Measurements from ENCODE around the gene KCNC4. TPM values are rescaled to one million over a fixed set of nuclear protein-coding genes. Genes with fewer than 3 reads are reported as not detected.
A peak's percentile ranks its signal among the peaks of the same experiment; 100 is the strongest.

KCNC4 gene
- total RNA-seq, 5 donors from 2014 or later (not counting 1 experiment from before 2014, with no cell fraction given), result 11.0 to 19.4 (median 15.0) TPM

- no peaks in the 10 kb centered on the region for H3K36me3 Mint-ChIP-seq
- CTCF ChIA-PET, result interaction anchor here in 1 of 2 donors (1.0 kb wide), 1 partner anchor 34 kb away, joined by 3 read pairs; no protein-coding TSS in a partner anchor
- Histone ChIP-seq H3K27ac (ENCODE audit: low read length) (no peak overlapping the region), H3K4me1 (ENCODE audit: control insufficient read depth in 1 of 2, extremely low read depth in 1 of 2, insufficient read depth in 2 of 2, low read length in 2 of 2) (no peaks in the 10 kb centered on the region), H3K36me3 (ENCODE audit: control insufficient read depth in 2 of 2, extremely low read depth in 1 of 2, insufficient read depth in 1 of 2, low read length in 1 of 2) (no peaks in the 10 kb centered on the region), H3K9me3 (no peaks in the 10 kb centered on the region), H3K4me3 (ENCODE audit: control insufficient read depth in 1 of 2, extremely low read depth in 1 of 2, low read length in 1 of 2) (no peak overlapping the region), H3K27me3 (replicated peaks in 1 of 2; ENCODE audit: control insufficient read depth in 2 of 2, extremely low read depth in 1 of 2, insufficient read depth in 2 of 2, low read length in 1 of 2) (peaks cover 0 to 4% of the 10 kb centered on the region in 2 experiments)
- no peak overlapping the region for H3K27ac Mint-ChIP-seq
- ATAC-seq (replicated peaks in 1 of 4) (peak in 1 of 4 experiments; percentile 40), DNase-seq (peak in 2 of 35 experiments; percentile 6 to 8)
- no peaks in the 10 kb centered on the region for H3K9me3 Mint-ChIP-seq
- no peaks in the 10 kb centered on the region for H3K27me3 Mint-ChIP-seq
- POLR2A ChIA-PET, result no interaction called here
- 10% methylated on average over 8 of the region's 9 CpGs for WGBS (ENCODE audit: insufficient coverage)
- peaks cover 2 to 8% (median 3%) of the 10 kb centered on the region in 3 donors for H3K4me1 Mint-ChIP-seq
- H3K4me3 Mint-ChIP-seq, result no peak overlapping the region
Observed at GRCh38 chr1:110243574-110243973, 33.5 kb downstream of the KCNC4 start.

- ChIA-PET CTCF (interaction anchor here (0.5 to 0.8 kb wide), 3 partner anchors 56 to 311 kb away, joined by 3 to 4 read pairs (median 3); no protein-coding TSS in a partner anchor), POLR2A (no interaction called here)
- Histone ChIP-seq H3K27me3 (replicated peaks in 1 of 2; ENCODE audit: control insufficient read depth in 2 of 2, extremely low read depth in 1 of 2, insufficient read depth in 2 of 2, low read length in 1 of 2) (peaks cover 0 to 8% of the 10 kb centered on the region in 2 experiments), H3K36me3 (ENCODE audit: control insufficient read depth in 2 of 2, extremely low read depth in 1 of 2, insufficient read depth in 1 of 2, low read length in 1 of 2) (no peaks in the 10 kb centered on the region), H3K9me3 (no peaks in the 10 kb centered on the region), H3K27ac (ENCODE audit: low read length) (no peak overlapping the region), H3K4me1 (ENCODE audit: control insufficient read depth in 1 of 2, extremely low read depth in 1 of 2, insufficient read depth in 2 of 2, low read length in 2 of 2) (no peaks in the 10 kb centered on the region), H3K4me3 (ENCODE audit: control insufficient read depth in 1 of 2, extremely low read depth in 1 of 2, low read length in 1 of 2) (no peak overlapping the region)
- WGBS (ENCODE audit: insufficient coverage), result 89% methylated on average over 3 of the region's 9 CpGs
- Mint-ChIP-seq H3K27me3 (no peaks in the 10 kb centered on the region), H3K9me3 (no peaks in the 10 kb centered on the region), H3K36me3 (no peaks in the 10 kb centered on the region), H3K4me1 (peaks cover 2 to 8% (median 3%) of the 10 kb centered on the region in 3 donors), H3K27ac (no peak overlapping the region), H3K4me3 (no peak overlapping the region)
- DNase-seq, result no peak
- ATAC-seq (replicated peaks in 1 of 4), result no peak
Observed at GRCh38 chr1:110245876-110246620, 35.9 kb downstream of the KCNC4 start.

- H3K9me3 Mint-ChIP-seq, result no peaks in the 10 kb centered on the region
- no peaks in the 10 kb centered on the region for H3K27me3 Mint-ChIP-seq
- peaks cover under 1 to 4% (median 1%) of the 10 kb centered on the region in 3 donors for H3K4me1 Mint-ChIP-seq
- CTCF ChIA-PET, result interaction anchor here in 1 of 2 donors (1.2 kb wide), 1 partner anchor 65 kb away, joined by 3 read pairs; no protein-coding TSS in a partner anchor
- DNase-seq, result no peak
- peaks cover 2% of the 10 kb centered on the region for H3K36me3 Mint-ChIP-seq
- H3K36me3 ChIP-seq (ENCODE audit: control insufficient read depth in 2 of 2, extremely low read depth in 1 of 2, insufficient read depth in 1 of 2, low read length in 1 of 2), result no peaks in the 10 kb centered on the region
- WGBS (ENCODE audit: insufficient coverage), result 100% methylated on average over 1 of the region's 4 CpGs
- no peak overlapping the region for H3K27ac ChIP-seq (ENCODE audit: low read length)
- no peaks in the 10 kb centered on the region for H3K4me1 ChIP-seq (ENCODE audit: control insufficient read depth in 1 of 2, extremely low read depth in 1 of 2, insufficient read depth in 2 of 2, low read length in 2 of 2)
- H3K9me3 ChIP-seq, result no peaks in the 10 kb centered on the region
- no peak for ATAC-seq (replicated peaks in 1 of 4)
- peaks cover 0 to 8% of the 10 kb centered on the region in 2 experiments for H3K27me3 ChIP-seq (replicated peaks in 1 of 2; ENCODE audit: control insufficient read depth in 2 of 2, extremely low read depth in 1 of 2, insufficient read depth in 2 of 2, low read length in 1 of 2)
- no peak overlapping the region for H3K4me3 Mint-ChIP-seq
- no peak overlapping the region for H3K4me3 ChIP-seq (ENCODE audit: control insufficient read depth in 1 of 2, extremely low read depth in 1 of 2, low read length in 1 of 2)
- POLR2A ChIA-PET, result no interaction called here
- H3K27ac Mint-ChIP-seq, result no peak overlapping the region
Observed at GRCh38 chr1:110248746-110249145, 38.6 kb downstream of the KCNC4 start.

GRCh38 chr1:110249256-110249655, 39.1 kb downstream of the KCNC4 start:
- peaks cover 0 to 11% of the 10 kb centered on the region in 2 experiments for H3K27me3 ChIP-seq (replicated peaks in 1 of 2; ENCODE audit: control insufficient read depth in 2 of 2, extremely low read depth in 1 of 2, insufficient read depth in 2 of 2, low read length in 1 of 2)
- H3K27ac ChIP-seq (ENCODE audit: low read length), result no peak overlapping the region
- CTCF ChIA-PET, result interaction anchor here in 1 of 2 donors (1.2 kb wide), 1 partner anchor 64 kb away, joined by 3 read pairs; no protein-coding TSS in a partner anchor
- Mint-ChIP-seq H3K36me3 (peaks cover 2% of the 10 kb centered on the region), H3K27ac (no peak overlapping the region), H3K4me1 (peaks cover 0 to 3% (median 0%) of the 10 kb centered on the region in 3 donors), H3K9me3 (no peaks in the 10 kb centered on the region), H3K27me3 (no peaks in the 10 kb centered on the region), H3K4me3 (no peak overlapping the region)
- no peaks in the 10 kb centered on the region for H3K36me3 ChIP-seq (ENCODE audit: control insufficient read depth in 2 of 2, extremely low read depth in 1 of 2, insufficient read depth in 1 of 2, low read length in 1 of 2)
- no peaks in the 10 kb centered on the region for H3K4me1 ChIP-seq (ENCODE audit: control insufficient read depth in 1 of 2, extremely low read depth in 1 of 2, insufficient read depth in 2 of 2, low read length in 2 of 2)
- no peak for ATAC-seq (replicated peaks in 1 of 4)
- H3K4me3 ChIP-seq (ENCODE audit: control insufficient read depth in 1 of 2, extremely low read depth in 1 of 2, low read length in 1 of 2), result no peak overlapping the region
- POLR2A ChIA-PET, result interaction anchor here in 1 of 2 donors (0.6 kb wide), 1 partner anchor 1162 kb away, joined by 10 read pairs; no protein-coding TSS in a partner anchor
- no CpG with 5 or more reads among the region's 4 CpGs for WGBS (ENCODE audit: insufficient coverage)
- DNase-seq, result no peak
- H3K9me3 ChIP-seq, result no peaks in the 10 kb centered on the region

GRCh38 chr1:110250008-110250407, 39.9 kb downstream of the KCNC4 start:
- no peak for DNase-seq
- H3K4me1 Mint-ChIP-seq, result peaks cover 0 to 3% (median 1%) of the 10 kb centered on the region in 3 donors
- ChIA-PET POLR2A (interaction anchor here in 1 of 2 donors (0.6 kb wide), 1 partner anchor 1162 kb away, joined by 10 read pairs; no protein-coding TSS in a partner anchor), CTCF (interaction anchor here in 1 of 2 donors (1.2 kb wide), 1 partner anchor 63 kb away, joined by 3 read pairs; no protein-coding TSS in a partner anchor)
- Histone ChIP-seq H3K27ac (ENCODE audit: low read length) (no peak overlapping the region), H3K9me3 (no peaks in the 10 kb centered on the region), H3K36me3 (ENCODE audit: control insufficient read depth in 2 of 2, extremely low read depth in 1 of 2, insufficient read depth in 1 of 2, low read length in 1 of 2) (no peaks in the 10 kb centered on the region), H3K4me3 (ENCODE audit: control insufficient read depth in 1 of 2, extremely low read depth in 1 of 2, low read length in 1 of 2) (no peak overlapping the region), H3K27me3 (replicated peaks in 1 of 2; ENCODE audit: control insufficient read depth in 2 of 2, extremely low read depth in 1 of 2, insufficient read depth in 2 of 2, low read length in 1 of 2) (peaks cover 0 to 13% of the 10 kb centered on the region in 2 experiments), H3K4me1 (ENCODE audit: control insufficient read depth in 1 of 2, extremely low read depth in 1 of 2, insufficient read depth in 2 of 2, low read length in 2 of 2) (no peaks in the 10 kb centered on the region)
- no peak overlapping the region for H3K4me3 Mint-ChIP-seq
- no peak for ATAC-seq (replicated peaks in 1 of 4)
- no peaks in the 10 kb centered on the region for H3K9me3 Mint-ChIP-seq
- H3K27me3 Mint-ChIP-seq, result peaks cover 0 to under 1% of the 10 kb centered on the region in 2 donors
- H3K36me3 Mint-ChIP-seq, result peaks cover 2% of the 10 kb centered on the region
- WGBS (ENCODE audit: insufficient coverage), result 91% methylated on average over 4 of the region's 4 CpGs
- H3K27ac Mint-ChIP-seq, result no peak overlapping the region

GRCh38 chr1:110250749-110251148, 40.6 kb downstream of the KCNC4 start:
- H3K4me3 ChIP-seq (ENCODE audit: control insufficient read depth in 1 of 2, extremely low read depth in 1 of 2, low read length in 1 of 2), result no peak overlapping the region
- H3K9me3 ChIP-seq, result no peaks in the 10 kb centered on the region
- peaks cover 0 to 13% of the 10 kb centered on the region in 2 experiments for H3K27me3 ChIP-seq (replicated peaks in 1 of 2; ENCODE audit: control insufficient read depth in 2 of 2, extremely low read depth in 1 of 2, insufficient read depth in 2 of 2, low read length in 1 of 2)
- no peaks in the 10 kb centered on the region for H3K4me1 ChIP-seq (ENCODE audit: control insufficient read depth in 1 of 2, extremely low read depth in 1 of 2, insufficient read depth in 2 of 2, low read length in 2 of 2)
- H3K27me3 Mint-ChIP-seq, result peaks cover 0 to 3% of the 10 kb centered on the region in 2 donors
- peaks cover 2% of the 10 kb centered on the region for H3K36me3 Mint-ChIP-seq
- 80% methylated on average over 2 of the region's 2 CpGs for WGBS (ENCODE audit: insufficient coverage)
- POLR2A ChIA-PET, result no interaction called here
- DNase-seq (no peak), ATAC-seq (replicated peaks in 1 of 4) (no peak)
- H3K9me3 Mint-ChIP-seq, result no peaks in the 10 kb centered on the region
- no peak overlapping the region for H3K27ac ChIP-seq (ENCODE audit: low read length)
- H3K4me3 Mint-ChIP-seq, result no peak overlapping the region
- H3K36me3 ChIP-seq (ENCODE audit: control insufficient read depth in 2 of 2, extremely low read depth in 1 of 2, insufficient read depth in 1 of 2, low read length in 1 of 2), result no peaks in the 10 kb centered on the region
- peaks cover 2 to 6% (median 3%) of the 10 kb centered on the region in 3 donors for H3K4me1 Mint-ChIP-seq
- H3K27ac Mint-ChIP-seq, result no peak overlapping the region
- CTCF ChIA-PET, result interaction anchor here in 1 of 2 donors (0.5 to 0.6 kb wide), 2 partner anchors 1051 to 1188 kb away, joined by 4 to 5 read pairs; no protein-coding TSS in a partner anchor
